8988T (cell line): ENCODE results near the gene DMAC2L.
"Not testable (repeated sequence)": the region's sequence is repeated elsewhere in the genome, so short reads cannot be mapped to it uniquely, and the experiment has no call there.

Experiments
- DNase-seq: peaks from one replicate; pipeline ENCODE4 v3.0.0; 2011

The DMAC2L gene

GRCh38 chr14:50311972-50312733, at the start of gene DMAC2L, which contains the start of gene L2HGDH:
DMAC2L (plus strand) TSS chr14:50312324; CDS start chr14:50321488, 9,164 bp downstream.
L2HGDH (minus strand) TSS chr14:50312229; CDS start chr14:50312150, 79 bp downstream.
- peak; percentile 91 for DNase-seq

GRCh38 chr14:50262865-50263264, 49.3 kb upstream of the DMAC2L start:
- DNase-seq = no peak

- DNase-seq = no peak
Measured at GRCh38 chr14:50263321-50263720, 48.8 kb upstream of the DMAC2L start.

- DNase-seq = no peak
Measured at GRCh38 chr14:50265029-50265428, 47.1 kb upstream of the DMAC2L start.

GRCh38 chr14:50270932-50271331, 41.2 kb upstream of the DMAC2L start:
- no peak for DNase-seq

- DNase-seq = no peak
Measured at GRCh38 chr14:50272498-50272897, 39.6 kb upstream of the DMAC2L start.

- DNase-seq = no peak
Measured at GRCh38 chr14:50285861-50286260, 26.3 kb upstream of the DMAC2L start.

GRCh38 chr14:50288146-50288545, 24.0 kb upstream of the DMAC2L start:
- DNase-seq = no peak

- DNase-seq = no peak
Measured at GRCh38 chr14:50290306-50290705, 21.8 kb upstream of the DMAC2L start.

GRCh38 chr14:50299585-50299984, 12.5 kb upstream of the DMAC2L start:
- no peak for DNase-seq

- no peak for DNase-seq
Measured at GRCh38 chr14:50301914-50302313, 10.2 kb upstream of the DMAC2L start.

- no peak for DNase-seq
Measured at GRCh38 chr14:50303744-50304471, 8.2 kb upstream of the DMAC2L start.

- no peak for DNase-seq
Measured at GRCh38 chr14:50308363-50308915, 3.7 kb upstream of the DMAC2L start.

- DNase-seq = no peak
Measured at GRCh38 chr14:50310445-50310844, 1.7 kb upstream of the DMAC2L start.

GRCh38 chr14:50311337-50311971, 670 bp upstream of the DMAC2L start:
- peak; percentile 67 for DNase-seq

- no peak for DNase-seq
Measured at GRCh38 chr14:50312734-50313054, 570 bp downstream of the DMAC2L start.

GRCh38 chr14:50314098-50314497, 2.0 kb downstream of the DMAC2L start:
- DNase-seq = not testable (repeated sequence)

GRCh38 chr14:50318031-50318626, 6.0 kb downstream of the DMAC2L start:
- DNase-seq = no peak

GRCh38 chr14:50319293-50319692, 7.2 kb downstream of the DMAC2L start:
- DNase-seq = no peak

- DNase-seq = no peak
Measured at GRCh38 chr14:50319721-50320120, 7.6 kb downstream of the DMAC2L start.

- DNase-seq = no peak
Measured at GRCh38 chr14:50320283-50320682, 8.2 kb downstream of the DMAC2L start.

- DNase-seq = no peak
Measured at GRCh38 chr14:50321009-50321660, 9.0 kb downstream of the DMAC2L start.

GRCh38 chr14:50331596-50331995, 19.5 kb downstream of the DMAC2L start:
- no peak for DNase-seq
